Activated CD8-positive, alpha-beta memory T cell treated with anti-CD3 and anti-CD28 coated beads, Interleukin-2, amount 50 U/mL, for 4 hours (primary cell): ENCODE measurements around the gene SPHK2.
A peak's percentile ranks its signal among the peaks of the same experiment; 100 is the strongest.
"Not testable (repeated sequence)": the region's sequence is repeated elsewhere in the genome, so short reads cannot be mapped to it uniquely, and the experiment has no call there.

Experiments
- DNase-seq: peaks from one replicate; pipeline ENCODE4 v3.0.0-alpha.2; 2020

The SPHK2 gene

GRCh38 chr19:48661711-48662090 lies 42.4 kb downstream of the SPHK2 start:
- no peak for DNase-seq

GRCh38 chr19:48663667-48664066 lies 44.4 kb downstream of the SPHK2 start:
- no peak for DNase-seq

- no peak for DNase-seq
Observed at GRCh38 chr19:48664476-48664875, 45.2 kb downstream of the SPHK2 start.

GRCh38 chr19:48665786-48666185 lies 46.5 kb downstream of the SPHK2 start:
- DNase-seq, result no peak

GRCh38 chr19:48668332-48668731 lies 49.0 kb downstream of the SPHK2 start:
- DNase-seq, result no peak

GRCh38 chr19:48668761-48669160 lies 49.5 kb downstream of the SPHK2 start:
- DNase-seq, result no peak

GRCh38 chr19:48669903-48670668 lies 50.8 kb downstream of the SPHK2 start:
- DNase-seq, result no peak

- no peak for DNase-seq
Observed at GRCh38 chr19:48670699-48671445, 51.6 kb downstream of the SPHK2 start.

- no peak for DNase-seq
Observed at GRCh38 chr19:48671446-48671995, 52.2 kb downstream of the SPHK2 start.

- no peak for DNase-seq
Observed at GRCh38 chr19:48672994-48673393, 53.7 kb downstream of the SPHK2 start, which contains the start of gene NTN5. Gene NTN5 (minus strand): TSS chr19:48673017. CDS start chr19:48670986, 2,031 bp downstream.

GRCh38 chr19:48673436-48674100 lies 54.3 kb downstream of the SPHK2 start:
- DNase-seq, result no peak

GRCh38 chr19:48674216-48674809 lies 55.0 kb downstream of the SPHK2 start:
- no peak for DNase-seq

- peak; percentile 71 for DNase-seq
Observed at GRCh38 chr19:48674921-48675824, 55.9 kb downstream of the SPHK2 start.

GRCh38 chr19:48676487-48676886 lies 57.2 kb downstream of the SPHK2 start:
- DNase-seq, result no peak

- no peak for DNase-seq
Observed at GRCh38 chr19:48676887-48677286, 57.6 kb downstream of the SPHK2 start.

GRCh38 chr19:48678201-48678600 lies 58.9 kb downstream of the SPHK2 start:
- DNase-seq, result no peak

GRCh38 chr19:48680006-48680405 lies 60.7 kb downstream of the SPHK2 start:
- DNase-seq, result not testable (repeated sequence)
